ENCODE data around the gene SPOCK2. TPM values are rescaled to one million over a fixed set of nuclear protein-coding genes. Genes with fewer than 3 reads are reported as not detected.

The SPOCK2 gene
- total RNA-seq (2013; cell fraction: nucleolus; rRNA removed): 1.5 and 2.0 TPM in 2 replicates
- 0.40 and 0.65 TPM in 2 replicates for total RNA-seq (2014; rRNA removed)
- total RNA-seq (2014; rRNA removed; fragmentation: Illumina TruSeq; extraction: Trizol): 0.28 and 0.31 TPM in 2 replicates
- 1.3 and 1.5 TPM in 2 replicates for total RNA-seq (2021)
- polyA plus RNA-seq (2011; ENCODE audit: low read depth): 0.35 TPM
- polyA plus RNA-seq (2011; rRNA removed): 0.53 and 0.83 TPM in 2 replicates
- polyA plus RNA-seq (2011; cell fraction: cytosol; rRNA removed): 1.4 and 1.7 TPM in 2 replicates
- polyA plus RNA-seq (2011; cell fraction: nucleus; rRNA removed): 1.5 and 1.8 TPM in 2 replicates
- polyA plus RNA-seq (2012): 0.41 TPM in 2 replicates
- polyA plus RNA-seq (2014; fragmentation: Illumina TruSeq; extraction: Trizol): 0.06 and 0.47 TPM in 2 replicates
- polyA plus RNA-seq (2014; fragmentation: Nextera tagmentation; extraction: Ambion mirVana): under 1 TPM; 0.02 TPM
- polyA plus RNA-seq (2014; rRNA removed): 0.76 and 0.96 TPM in 2 replicates
- polyA plus RNA-seq (2016; fragmentation: Nextera tagmentation; extraction: Ambion mirVana): under 1 TPM; 0.69 to 0.74 TPM
- 1.3 and 2.2 TPM in 2 replicates for polyA minus RNA-seq (2011; rRNA and poly(A)+ RNA removed)
- polyA minus RNA-seq (2011; cell fraction: cytosol; rRNA and poly(A)+ RNA removed): 0.52 and 1.3 TPM in 2 replicates
- 1.2 and 2.4 TPM in 2 replicates for polyA minus RNA-seq (2011; cell fraction: nucleus; rRNA and poly(A)+ RNA removed)
- percentile 24 among the genes with signal in this experiment for Bru-seq, nascent RNA
- BruChase-seq, experiment 1, labeled RNA remaining after a 6-hour chase: percentile 42 among the genes with signal in this experiment
- BruChase-seq, experiment 2, labeled RNA remaining after a 2-hour chase: percentile 40 among the genes with signal in this experiment
- long read RNA-seq, experiment 1, partial matches to known transcripts: 0 of 2 reads
- long read RNA-seq, experiment 1, other reads (novel, unspliced or antisense): 2 of 2 reads
- long read RNA-seq, experiment 2, partial matches to known transcripts: 0 of 1 reads
- long read RNA-seq, experiment 2, other reads (novel, unspliced or antisense): 1 of 1 reads

- Histone ChIP-seq H3K79me2 (ENCODE audit: control insufficient read depth, insufficient read depth, low read length) (no peaks in the 10 kb centered on the region), H3K27ac (ENCODE audit: control insufficient read depth, insufficient read depth) (no peak within 1 kb of the TSS), H2AFZ (ENCODE audit: control insufficient read depth, low read depth, low read length) (peak within 1 kb of the TSS; percentile 51), H3K4me3 (peak within 1 kb of the TSS; percentile 61; the same call in 1 of the 2 replicates), H3K4me1 (ENCODE audit: control insufficient read depth, insufficient read depth, low read length) (0 out of 2 replicates have a peak, but pooled peaks cover 10% of the 10 kb centered on the region), H3K27me3 (replicated peaks in 1 of 2; ENCODE audit: control insufficient read depth in 2 of 2, insufficient read depth in 2 of 2, low read length in 1 of 2) (peaks cover 15 to 16% of the 10 kb centered on the region in 2 experiments), H3K4me2 (ENCODE audit: control insufficient read depth, insufficient read depth) (peak within 1 kb of the TSS; percentile 98), H4K20me1 (ENCODE audit: control insufficient read depth, insufficient read depth) (no peaks in the 10 kb centered on the region), H3K9me3 (replicated peaks; ENCODE audit: control insufficient read depth, insufficient read depth, low read length) (no peaks in the 10 kb centered on the region), H3K9ac (ENCODE audit: control insufficient read depth, insufficient read depth, low read length) (no peak within 1 kb of the TSS; the same call in 1 of the 2 replicates), H3K36me3 (ENCODE audit: control insufficient read depth in 2 of 2, insufficient read depth in 2 of 2, low read length in 1 of 2) (no peaks in the 10 kb centered on the region; a peak in 2 of 4 replicates)
- BruUV-seq (replicated peaks): no TSS peak
- in situ Hi-C loops (cut with MboI): no loop called here
- no peak for FAIRE-seq
- RAD21 ChIA-PET (ENCODE audit: unreplicated experiment): interaction anchor here (1.3 kb wide), 1 partner anchor 40 kb away, joined by 3 read pairs; no protein-coding TSS in a partner anchor
- WGBS (ENCODE audit: insufficient coverage, insufficient replicate concordance, low lambda C conversion rate, missing lambda C conversion rate): 7% methylated on average over 60 of the region's 65 CpGs
- POLR2A ChIA-PET: interaction anchor here (0.5 to 1.9 kb wide), 4 partner anchors 9 to 95 kb away, joined by 4 to 8 read pairs (median 6); no protein-coding TSS in a partner anchor
- ATAC-seq: peak; percentile 48
- TF ChIP-seq CBX5 (IDR thresholded peaks at IDR 0.05; ENCODE audit: low read depth) (no peak), NR2C2 (IDR thresholded peaks at IDR 0.05; ENCODE audit: borderline replicate concordance, control insufficient read depth, insufficient read length, low read depth) (no peak), RELB (IDR thresholded peaks at IDR 0.05; ENCODE audit: low read depth) (no peak), CREB1 (IDR thresholded peaks at IDR 0.05; ENCODE audit: low read depth) (peak; percentile 47; the same call in 1 of the 2 replicates), MEF2B (IDR thresholded peaks at IDR 0.05; ENCODE audit: partially characterized antibody, poor library complexity, severe bottlenecking) (no peak), BACH1 (IDR thresholded peaks at IDR 0.05; ENCODE audit: borderline replicate concordance) (no peak), SUZ12 (IDR thresholded peaks at IDR 0.05; ENCODE audit: unreplicated experiment) (peak; percentile 41), PBX3 (IDR thresholded peaks at IDR 0.05; ENCODE audit: insufficient replicate concordance, low read depth, low read length) (no peak), ZNF384 (IDR thresholded peaks at IDR 0.05; ENCODE audit: borderline replicate concordance, low read depth, low read length) (peak; percentile 48; the same call in 1 of the 2 replicates), MTA3 (IDR thresholded peaks at IDR 0.05; ENCODE audit: borderline replicate concordance, low read length) (no peak), IRF4 (IDR thresholded peaks at IDR 0.05; ENCODE audit: low read depth, low read length) (no peak), HDAC6 (IDR thresholded peaks at IDR 0.05; ENCODE audit: unreplicated experiment) (no peak)
- no peak for DNase-seq (ENCODE audit: low read depth, low spot score)
- intact Hi-C loops (cut with micrococcal nuclease; ENCODE audit: unreplicated experiment): no loop called here
- CTCF ChIA-PET: no interaction called here
- SMC1A ChIA-PET (ENCODE audit: uncharacterized antibody, unreplicated experiment): interaction anchor here (1.2 kb wide), 1 partner anchor 28 kb away, joined by 3 read pairs; no protein-coding TSS in a partner anchor
These were observed at the start of gene SPOCK2 for GRCh38 chr10:72087969-72088888. SPOCK2 (minus strand) TSS chr10:72088551; CDS start chr10:72088328, 223 bp downstream.

All from GM12878 (cell line).